HEK293T (cell line): ENCODE data around the gene SDR42E2.
"Not testable (repeated sequence)": the region's sequence is repeated elsewhere in the genome, so short reads cannot be mapped to it uniquely, and the experiment has no call there.

ENCODE experiments used
- CTCF ChIA-PET: fragments of 350-600 bp; formaldehyde crosslinking; extraction: SDS; loops from one replicate; lab custom pipeline; 2021; ENCODE audit warnings: antibody characterized with exemption, inconsistent platforms; lab: Yijun Ruan, JAX
- POLR2A ChIA-PET: fragments of 350-600 bp; formaldehyde crosslinking; extraction: SDS; loops from one replicate; lab custom pipeline; 2020; ENCODE audit warnings: antibody characterized with exemption, inconsistent platforms; lab: Yijun Ruan, JAX
- DNase-seq: peaks from one replicate; pipeline ENCODE4 v3.0.0; 2012; ENCODE audit warnings: mixed read lengths; ENCODE audit errors: extremely low spot score
- ARNT ChIP-seq: fragments of 450-650 bp; IDR thresholded peaks from 2 replicates; pipeline ENCODE4 v1.6.1; 2017; ENCODE audit warnings: mild to moderate bottlenecking
- BHLHE40 ChIP-seq: fragments of 450-650 bp; IDR thresholded peaks from 2 replicates; pipeline ENCODE4 v1.6.1; 2016; ENCODE audit warnings: mild to moderate bottlenecking, moderate library complexity, borderline replicate concordance
- CTBP1 ChIP-seq: fragments of 450-650 bp; IDR thresholded peaks from 2 replicates; pipeline ENCODE4 v1.6.1; 2016; ENCODE audit warnings: borderline replicate concordance
- ELF4 ChIP-seq: fragments of 450-650 bp; IDR thresholded peaks from 2 replicates; pipeline ENCODE4 v1.6.1; 2017; ENCODE audit warnings: antibody characterized with exemption
- FOXA1 ChIP-seq: fragments of 450-650 bp; IDR thresholded peaks from 2 replicates; pipeline ENCODE4 v1.6.1; 2016; ENCODE audit warnings: mild to moderate bottlenecking
- FOXK2 ChIP-seq: fragments of 450-650 bp; IDR thresholded peaks from 2 replicates; pipeline ENCODE4 v1.6.1; 2016; ENCODE audit warnings: mild to moderate bottlenecking
- FOXM1 ChIP-seq: fragments of 450-650 bp; IDR thresholded peaks from 2 replicates; pipeline ENCODE4 v1.6.1; 2017; ENCODE audit warnings: mild to moderate bottlenecking, borderline replicate concordance
- HDGF ChIP-seq: fragments of 450-650 bp; IDR thresholded peaks from 2 replicates; pipeline ENCODE4 v1.6.1; 2017; ENCODE audit warnings: antibody characterized with exemption, borderline replicate concordance
- L3MBTL2 ChIP-seq: fragments of 450-650 bp; conservative IDR thresholded peaks from 2 replicates; pipeline ENCODE4 v1.6.1; 2016; ENCODE audit warnings: mild to moderate bottlenecking
- LEF1 ChIP-seq: fragments of 450-650 bp; IDR thresholded peaks from 2 replicates; pipeline ENCODE4 v1.6.1; 2017; ENCODE audit warnings: mild to moderate bottlenecking, borderline replicate concordance
- NFRKB ChIP-seq: fragments of 450-650 bp; IDR thresholded peaks from 2 replicates; pipeline ENCODE4 v1.6.1; 2016; ENCODE audit warnings: mild to moderate bottlenecking, moderate library complexity
- SP1 ChIP-seq: fragments of 450-650 bp; IDR thresholded peaks from 2 replicates; pipeline ENCODE4 v1.6.1; 2017
- SUZ12 ChIP-seq: fragments of 450-650 bp; IDR thresholded peaks from 2 replicates; pipeline ENCODE4 v1.6.1; 2016; ENCODE audit warnings: mild to moderate bottlenecking
- TARDBP ChIP-seq: fragments of 450-650 bp; IDR thresholded peaks from 2 replicates; pipeline ENCODE4 v1.6.1; 2016
- ZNF384 ChIP-seq: fragments of 450-650 bp; IDR thresholded peaks from 2 replicates; pipeline ENCODE4 v1.6.1; 2016
- TF ChIP-seq, protein P1 (sequence below): fragments of 450-650 bp; IDR thresholded peaks from 2 replicates; pipeline ENCODE4 v1.6.1; 2016

SDR42E2 gene

DNA sequence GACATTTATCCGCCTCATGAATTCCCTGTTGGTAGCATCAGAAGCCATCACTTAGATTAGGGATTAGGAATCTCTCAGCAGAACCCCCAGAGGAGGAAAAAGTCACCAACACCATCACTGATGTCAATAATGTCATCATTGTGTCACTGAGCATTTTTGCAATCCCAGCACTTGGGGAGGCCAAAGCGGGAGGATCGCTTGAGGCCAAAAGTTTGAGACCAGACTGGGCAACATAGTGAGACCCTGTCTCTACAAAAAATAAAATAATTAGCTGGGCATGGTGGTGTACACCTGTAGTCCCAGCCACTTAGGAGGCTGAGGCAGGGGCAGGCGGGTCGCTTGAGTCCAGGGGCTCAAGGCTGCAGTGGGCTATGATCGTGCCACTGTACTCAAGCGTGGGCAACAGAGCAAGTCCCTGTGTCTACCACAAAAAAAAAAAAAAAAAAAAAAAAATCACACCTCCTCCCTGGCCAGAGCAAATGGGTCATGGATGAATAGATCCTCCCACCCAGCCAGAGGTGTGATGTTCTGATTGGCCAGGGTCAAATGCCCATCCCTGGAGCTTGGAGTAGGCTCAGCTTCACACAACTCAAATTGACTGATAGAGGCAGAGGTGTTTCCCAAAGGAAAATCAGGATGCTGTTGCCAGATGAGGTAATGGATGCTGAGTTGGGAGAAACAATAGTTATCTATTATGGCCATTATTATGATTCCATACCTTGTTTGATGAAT, 38.4 kb upstream of the SDR42E2 start:
- TF ChIP-seq FOXM1 (no peak), FOXK2 (no peak)
- CTCF ChIA-PET, result interaction anchor here (0.6 kb wide), 2 partner anchors 123 to 130 kb away, joined by 3 read pairs; no protein-coding TSS in a partner anchor
- DNase-seq, result no peak
- POLR2A ChIA-PET, result no interaction called here

DNA sequence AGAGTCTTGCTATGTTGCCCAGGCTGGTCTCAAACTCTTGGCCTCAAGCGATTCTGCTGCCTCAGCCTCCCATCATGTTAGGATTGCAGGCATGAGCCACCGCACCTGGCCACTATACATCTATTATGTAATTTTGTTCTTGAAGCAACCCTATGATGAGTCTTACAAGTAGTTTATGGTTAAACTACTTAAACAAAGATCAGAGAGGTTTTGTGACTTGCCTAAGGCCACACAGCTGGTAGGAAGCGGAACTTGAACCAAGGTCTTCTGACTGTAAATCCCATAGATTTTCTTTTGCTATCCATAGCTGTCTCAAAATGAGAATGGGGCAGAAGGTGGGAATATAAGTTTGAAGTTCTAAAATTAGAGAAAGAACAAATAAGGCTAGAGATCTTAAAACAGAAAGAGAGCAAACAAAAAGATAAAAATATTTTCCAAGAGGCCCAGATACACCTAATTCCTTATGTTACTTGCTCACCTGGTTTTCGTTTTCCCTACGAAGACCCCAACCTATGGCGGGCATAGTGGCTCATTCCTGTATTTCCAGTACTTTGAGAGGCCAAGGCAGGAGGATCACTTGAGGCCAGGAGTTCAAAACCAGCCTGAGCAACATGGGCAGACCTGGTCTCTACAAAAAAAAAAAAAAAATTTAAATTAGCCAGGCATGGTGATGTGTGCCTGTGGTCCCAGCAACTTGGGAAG, 37.6 kb upstream of the SDR42E2 start:
- no peak for DNase-seq
- CTCF ChIA-PET, result interaction anchor here (0.6 kb wide), 1 partner anchor 124 kb away, joined by 3 read pairs; no protein-coding TSS in a partner anchor

DNA sequence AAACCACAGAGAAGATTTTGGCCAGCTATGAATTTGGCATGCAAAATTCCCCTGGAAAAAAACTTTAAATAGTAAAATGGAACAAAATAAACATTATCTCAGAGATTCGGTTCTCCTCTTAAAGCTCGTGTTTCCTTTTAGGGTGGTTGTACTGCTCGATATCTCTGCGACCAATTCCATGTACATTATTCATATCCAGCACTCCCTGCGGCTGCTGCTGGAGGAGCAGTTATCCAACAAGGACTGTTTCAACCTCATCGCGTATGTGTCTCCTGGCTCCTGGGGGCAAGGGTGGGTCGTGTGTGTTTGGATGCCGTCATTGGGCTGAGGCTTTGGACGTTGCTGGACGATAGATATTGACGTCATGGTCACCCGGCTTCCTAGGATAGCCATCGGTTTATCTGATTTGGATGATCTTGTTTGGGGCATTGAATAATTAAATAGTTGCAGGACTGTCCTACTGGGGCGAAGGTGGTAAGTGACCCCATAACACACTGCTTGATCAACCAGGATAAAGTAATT, 36.2 kb upstream of the SDR42E2 start:
- ChIA-PET CTCF (no interaction called here), POLR2A (no interaction called here)

More for the DNA sequence above, 37.6 kb upstream of the SDR42E2 start:
- TF ChIP-seq ZNF384 (no peak), NFRKB (no peak), LEF1 (no peak), ELF4 (no peak), BHLHE40 (no peak), ARNT (no peak), FOXM1 (no peak), CTBP1 (no peak), HDGF (no peak), SP1 (no peak), SUZ12 (no peak), FOXK2 (no peak), FOXA1 (no peak), L3MBTL2 (no peak), TARDBP (no peak)
- TF ChIP-seq, protein P1, sequence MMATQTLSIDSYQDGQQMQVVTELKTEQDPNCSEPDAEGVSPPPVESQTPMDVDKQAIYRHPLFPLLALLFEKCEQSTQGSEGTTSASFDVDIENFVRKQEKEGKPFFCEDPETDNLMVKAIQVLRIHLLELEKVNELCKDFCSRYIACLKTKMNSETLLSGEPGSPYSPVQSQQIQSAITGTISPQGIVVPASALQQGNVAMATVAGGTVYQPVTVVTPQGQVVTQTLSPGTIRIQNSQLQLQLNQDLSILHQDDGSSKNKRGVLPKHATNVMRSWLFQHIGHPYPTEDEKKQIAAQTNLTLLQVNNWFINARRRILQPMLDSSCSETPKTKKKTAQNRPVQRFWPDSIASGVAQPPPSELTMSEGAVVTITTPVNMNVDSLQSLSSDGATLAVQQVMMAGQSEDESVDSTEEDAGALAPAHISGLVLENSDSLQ, result no peak
- POLR2A ChIA-PET, result no interaction called here

DNA sequence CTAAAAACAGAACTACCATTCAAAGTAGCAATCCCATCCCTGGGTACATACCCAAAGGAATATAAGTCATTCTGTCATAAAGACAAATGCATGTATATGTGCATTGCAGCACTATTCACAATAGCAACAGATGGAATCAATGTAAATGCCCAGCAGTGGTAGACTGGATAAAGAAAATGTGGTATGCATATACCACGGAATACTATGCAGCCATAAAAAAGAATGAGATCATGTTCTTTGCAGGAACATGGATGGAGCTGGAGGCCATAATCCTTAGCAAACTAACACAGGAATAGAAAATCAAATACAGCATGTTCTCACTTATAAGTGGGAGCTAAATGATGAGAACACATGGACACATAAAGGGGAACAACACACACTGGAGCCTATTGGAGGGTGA, 33.8 kb upstream of the SDR42E2 start:
- POLR2A ChIA-PET, CTCF ChIA-PET: not testable (repeated sequence)

More for the DNA sequence above, 36.2 kb upstream of the SDR42E2 start:
- TF ChIP-seq NFRKB (no peak), FOXM1 (no peak), L3MBTL2 (no peak), FOXA1 (no peak), ZNF384 (no peak), BHLHE40 (no peak), FOXK2 (no peak), ARNT (no peak), ELF4 (no peak), SUZ12 (no peak), HDGF (no peak), LEF1 (no peak), CTBP1 (no peak), SP1 (no peak), TARDBP (no peak)
- TF ChIP-seq, protein P1, result no peak
- DNase-seq, result no peak

DNA sequence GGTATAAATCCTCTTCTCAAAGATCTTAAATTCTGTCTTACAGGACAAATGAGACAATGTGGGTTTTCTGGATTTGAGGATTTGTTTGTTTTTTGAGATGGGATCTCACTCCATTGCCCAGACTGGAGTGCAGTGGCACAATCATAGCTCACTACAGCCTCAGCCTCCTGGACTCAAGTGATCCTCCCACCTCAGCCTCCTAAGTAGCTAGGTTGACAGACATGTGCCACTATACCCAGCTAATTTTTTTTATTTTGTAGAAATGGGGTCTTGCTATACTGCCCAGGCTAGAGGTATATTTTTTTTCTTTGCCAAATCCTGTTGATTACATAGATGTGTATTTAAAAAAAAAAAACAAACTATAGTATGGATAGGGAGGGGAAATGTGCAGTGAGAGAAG, 31.8 kb upstream of the SDR42E2 start:
- TF ChIP-seq LEF1 (no peak), FOXK2 (no peak), HDGF (no peak), L3MBTL2 (no peak), NFRKB (no peak), FOXA1 (no peak), FOXM1 (no peak), ELF4 (no peak), CTBP1 (no peak), ZNF384 (no peak), BHLHE40 (no peak), ARNT (no peak)
- TF ChIP-seq, protein P1, result no peak
- DNase-seq, result no peak
- ChIA-PET CTCF (no interaction called here), POLR2A (no interaction called here)

More for the DNA sequence above, 33.8 kb upstream of the SDR42E2 start:
- DNase-seq, result not testable (repeated sequence)

DNA sequence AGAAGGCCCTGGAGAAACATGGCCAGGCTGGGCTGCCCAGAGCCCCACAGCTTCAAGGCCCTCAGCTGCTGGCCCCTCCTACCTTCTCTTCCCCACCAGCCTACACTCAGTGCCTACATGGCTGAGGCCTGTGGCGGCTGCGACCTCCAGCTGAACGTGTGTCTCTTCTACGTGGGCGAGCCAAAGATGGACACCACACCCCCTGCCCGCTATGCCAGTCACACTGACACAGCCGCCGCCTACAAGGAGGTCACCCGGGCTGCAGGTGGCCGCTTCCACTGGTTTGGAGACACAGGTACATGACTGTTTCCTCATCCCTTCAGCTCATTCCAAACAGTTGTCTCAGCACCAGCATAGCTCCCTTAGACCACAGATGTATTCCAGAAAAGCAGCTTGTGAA, 29.5 kb upstream of the SDR42E2 start:
- TF ChIP-seq BHLHE40, result no peak
- no peak for TF ChIP-seq FOXK2
- TF ChIP-seq LEF1, result no peak
- TF ChIP-seq CTBP1, result no peak
- no peak for TF ChIP-seq ZNF384
- TF ChIP-seq SUZ12, result no peak
- no peak for TF ChIP-seq SP1
- TF ChIP-seq FOXM1, result no peak
- POLR2A ChIA-PET, result no interaction called here
- DNase-seq, result no peak
- CTCF ChIA-PET, result interaction anchor here (1.2 kb wide), 1 partner anchor 9 kb away, joined by 4 read pairs; no protein-coding TSS in a partner anchor
